ENCODE results near the gene ZNF592. TPM values are rescaled to one million over a fixed set of nuclear protein-coding genes. Genes with fewer than 3 reads are reported as not detected.

Gene ZNF592
- total and polyA plus RNA-seq, 2 of the 13 experiments (the other 11 are each of a cell fraction or from before 2014, with no cell fraction given) = 8.2 to 9.8 TPM

- TF ChIP-seq PATZ1 (CRISPR knock-in tag; IDR thresholded peaks at IDR 0.05) = peak; percentile 56
- no peak for TF ChIP-seq HDAC6 (IDR thresholded peaks at IDR 0.05; ENCODE audit: low read depth, low read length)
- no peak for TF ChIP-seq ZNF234 (CRISPR knock-in tag; conservative IDR thresholded peaks at IDR 0.05)
- no peak for TF ChIP-seq ZXDC (CRISPR knock-in tag; IDR thresholded peaks at IDR 0.05)
- 0 out of 2 replicates have a peak, but pooled peaks have one; percentile 31 for TF ChIP-seq THAP11 (CRISPR knock-in tag; IDR thresholded peaks at IDR 0.05)
- TF ChIP-seq SKIL (CRISPR knock-in tag; IDR thresholded peaks at IDR 0.05; ENCODE audit: borderline replicate concordance) = 0 out of 2 replicates have a peak, but pooled peaks have one; percentile 26
- TF ChIP-seq ZNF121 (CRISPR knock-in tag; IDR thresholded peaks at IDR 0.05) = no peak
- TF ChIP-seq ZNF605 (CRISPR knock-in tag; IDR thresholded peaks at IDR 0.05) = peak; percentile 38
- TF ChIP-seq ZNF414 (CRISPR knock-in tag; IDR thresholded peaks at IDR 0.05) = peak; percentile 67; the same call in 1 of the 2 replicates
- TF ChIP-seq ZFX (CRISPR knock-in tag; IDR thresholded peaks at IDR 0.05; ENCODE audit: low read depth) = peak; percentile 76
- 0 out of 2 replicates have a peak, but pooled peaks have one; percentile 42 for TF ChIP-seq ZNF746 (CRISPR knock-in tag; IDR thresholded peaks at IDR 0.05)
- TF ChIP-seq TFDP1 (CRISPR knock-in tag; IDR thresholded peaks at IDR 0.05; ENCODE audit: borderline replicate concordance) = peak; percentile 51; the same call in 1 of the 2 replicates
- TF ChIP-seq GPBP1L1 (CRISPR knock-in tag; IDR thresholded peaks at IDR 0.05) = no peak
- no peak for TF ChIP-seq RBFOX2 (IDR thresholded peaks at IDR 0.05; ENCODE audit: low read depth, low read length)
- TF ChIP-seq ZNF788 (CRISPR knock-in tag; IDR thresholded peaks at IDR 0.05; ENCODE audit: borderline replicate concordance) = peak; percentile 51; the same call in 1 of the 2 replicates
- TF ChIP-seq ZNF317 (CRISPR knock-in tag; IDR thresholded peaks at IDR 0.05) = no peak
- TF ChIP-seq ZNF550 (CRISPR knock-in tag; IDR thresholded peaks at IDR 0.05; ENCODE audit: borderline replicate concordance) = no peak
- TF ChIP-seq ZC3H13 (CRISPR knock-in tag; IDR thresholded peaks at IDR 0.05) = no peak
Measured at GRCh38 chr15:84749111-84749991, 959 bp downstream of the ZNF592 start (continued).
